ENCODE measurements around the gene SKOR1.
A peak's percentile ranks its signal among the peaks of the same experiment; 100 is the strongest.

SKOR1 gene

GRCh38 chr15:67824976-67825880, at the start of gene SKOR1:
Gene SKOR1 (plus strand): TSS chr15:67825509. CDS start chr15:67825603, 94 bp downstream.
- DNase-seq (ENCODE audit: low read depth): no peak

- DNase-seq (ENCODE audit: low read depth): no peak
Measured at GRCh38 chr15:67775998-67776397, 49.3 kb upstream of the SKOR1 start.

- DNase-seq (ENCODE audit: low read depth): peak; percentile 11
Measured at GRCh38 chr15:67776600-67776999, 48.7 kb upstream of the SKOR1 start.

- no peak for DNase-seq (ENCODE audit: low read depth)
Measured at GRCh38 chr15:67777071-67777470, 48.2 kb upstream of the SKOR1 start.

- no peak for DNase-seq (ENCODE audit: low read depth)
Measured at GRCh38 chr15:67777773-67778172, 47.5 kb upstream of the SKOR1 start.

- DNase-seq (ENCODE audit: low read depth): no peak
Measured at GRCh38 chr15:67778968-67779548, 46.3 kb upstream of the SKOR1 start.

GRCh38 chr15:67779549-67780111, 45.7 kb upstream of the SKOR1 start:
- no peak for DNase-seq (ENCODE audit: low read depth)

- no peak for DNase-seq (ENCODE audit: low read depth)
Measured at GRCh38 chr15:67781061-67781460, 44.2 kb upstream of the SKOR1 start.

GRCh38 chr15:67781907-67782690, 43.2 kb upstream of the SKOR1 start:
- no peak for DNase-seq (ENCODE audit: low read depth)

- DNase-seq (ENCODE audit: low read depth): no peak
Measured at GRCh38 chr15:67782691-67782991, 42.7 kb upstream of the SKOR1 start.

- DNase-seq (ENCODE audit: low read depth): no peak
Measured at GRCh38 chr15:67783303-67783702, 42.0 kb upstream of the SKOR1 start.

GRCh38 chr15:67784090-67784781, 41.1 kb upstream of the SKOR1 start:
- no peak for DNase-seq (ENCODE audit: low read depth)

GRCh38 chr15:67784856-67785430, 40.4 kb upstream of the SKOR1 start:
- DNase-seq (ENCODE audit: low read depth): no peak

- no peak for DNase-seq (ENCODE audit: low read depth)
Measured at GRCh38 chr15:67785431-67785830, 39.9 kb upstream of the SKOR1 start.

GRCh38 chr15:67786646-67787045, 38.7 kb upstream of the SKOR1 start:
- DNase-seq (ENCODE audit: low read depth): no peak

GRCh38 chr15:67788986-67789385, 36.3 kb upstream of the SKOR1 start:
- DNase-seq (ENCODE audit: low read depth): no peak

- no peak for DNase-seq (ENCODE audit: low read depth)
Measured at GRCh38 chr15:67790610-67791319, 34.5 kb upstream of the SKOR1 start.

- no peak for DNase-seq (ENCODE audit: low read depth)
Measured at GRCh38 chr15:67792250-67792942, 32.9 kb upstream of the SKOR1 start.

GRCh38 chr15:67794832-67795574, 30.3 kb upstream of the SKOR1 start:
- DNase-seq (ENCODE audit: low read depth): no peak
